Stimulated activated CD4-positive, alpha-beta T cell treated with anti-CD3 and anti-CD28 coated beads, TNF-alpha, amount 100 ng/mL, for 4 hours (primary cell): Measurements from ENCODE around the gene PKD1L1.
"Not testable (repeated sequence)": the region's sequence is repeated elsewhere in the genome, so short reads cannot be mapped to it uniquely, and the experiment has no call there.

ENCODE experiments used
- DNase-seq, 3 experiments: peaks; one replicate each; pipeline ENCODE4 v3.0.0-alpha.2; 2020; ENCODE audit warnings: low read depth in 3 of 3

PKD1L1 gene

DNA sequence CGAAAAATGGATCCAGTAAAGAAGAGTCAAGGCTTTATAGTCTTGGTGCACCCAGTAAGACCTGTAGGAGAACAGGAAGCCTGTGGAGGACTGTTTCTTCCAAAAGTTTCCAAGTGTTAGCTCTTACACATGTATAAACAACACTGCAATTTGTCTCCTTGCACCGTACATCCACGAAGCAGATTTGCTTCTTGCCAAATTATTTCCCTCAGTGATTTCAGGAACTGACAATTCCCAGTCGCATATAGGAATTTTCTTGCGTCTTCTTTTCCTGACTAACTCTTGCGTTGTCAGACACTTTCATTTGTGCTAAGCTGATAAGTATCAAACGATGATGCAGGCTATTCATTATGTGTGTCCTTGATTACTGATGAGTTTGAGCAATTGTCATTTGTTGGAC, 182.1 kb downstream of the PKD1L1 start:
- DNase-seq, result no peak

DNA sequence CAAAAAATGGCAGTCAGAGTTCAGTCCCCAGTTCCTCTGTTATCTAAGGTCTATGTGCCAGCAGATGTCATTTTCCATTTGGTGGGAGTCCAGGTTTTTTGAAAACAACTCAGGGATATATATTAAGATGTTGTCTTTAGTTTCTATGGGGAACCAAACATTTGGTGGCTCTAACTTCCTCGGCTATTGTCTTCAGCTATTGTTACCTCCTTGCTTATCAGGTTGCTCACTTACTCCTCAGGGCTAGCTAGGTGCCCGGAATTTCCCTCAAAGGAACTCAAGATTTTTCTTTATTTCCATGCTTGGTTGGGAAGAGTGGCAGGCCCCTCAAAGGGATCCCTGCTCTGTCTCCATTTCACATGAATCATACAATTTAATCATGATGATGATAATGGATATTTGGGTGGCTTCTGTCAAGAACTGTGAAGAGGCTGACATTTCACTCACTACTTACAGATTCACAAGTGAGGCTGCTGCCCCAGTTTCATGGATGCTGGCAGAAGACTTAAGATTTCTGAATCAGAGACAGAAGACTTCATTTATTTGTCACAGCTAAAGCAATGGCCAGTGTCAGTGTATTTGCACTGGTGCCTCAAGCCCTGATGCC, 182.8 kb downstream of the PKD1L1 start:
- DNase-seq, result no peak

DNA sequence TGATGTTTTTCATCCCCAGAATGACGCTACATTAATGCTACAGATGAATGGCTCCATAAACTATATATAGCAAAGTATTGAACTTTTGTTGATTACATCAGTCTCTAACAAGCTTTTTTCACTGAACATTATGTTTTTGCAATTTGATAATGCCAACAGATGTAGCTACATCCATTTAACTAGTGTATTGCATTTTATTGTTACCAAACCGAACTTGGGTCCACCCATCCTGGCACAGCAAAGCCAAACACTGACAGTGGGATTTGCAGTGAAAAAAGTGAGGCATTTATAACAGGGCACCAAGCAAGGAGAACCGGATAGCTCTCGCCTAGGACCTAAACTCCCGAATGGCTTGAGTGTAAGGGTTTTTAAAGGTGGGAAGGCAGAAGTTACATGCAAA, 183.5 kb downstream of the PKD1L1 start:
- no peak for DNase-seq

DNA sequence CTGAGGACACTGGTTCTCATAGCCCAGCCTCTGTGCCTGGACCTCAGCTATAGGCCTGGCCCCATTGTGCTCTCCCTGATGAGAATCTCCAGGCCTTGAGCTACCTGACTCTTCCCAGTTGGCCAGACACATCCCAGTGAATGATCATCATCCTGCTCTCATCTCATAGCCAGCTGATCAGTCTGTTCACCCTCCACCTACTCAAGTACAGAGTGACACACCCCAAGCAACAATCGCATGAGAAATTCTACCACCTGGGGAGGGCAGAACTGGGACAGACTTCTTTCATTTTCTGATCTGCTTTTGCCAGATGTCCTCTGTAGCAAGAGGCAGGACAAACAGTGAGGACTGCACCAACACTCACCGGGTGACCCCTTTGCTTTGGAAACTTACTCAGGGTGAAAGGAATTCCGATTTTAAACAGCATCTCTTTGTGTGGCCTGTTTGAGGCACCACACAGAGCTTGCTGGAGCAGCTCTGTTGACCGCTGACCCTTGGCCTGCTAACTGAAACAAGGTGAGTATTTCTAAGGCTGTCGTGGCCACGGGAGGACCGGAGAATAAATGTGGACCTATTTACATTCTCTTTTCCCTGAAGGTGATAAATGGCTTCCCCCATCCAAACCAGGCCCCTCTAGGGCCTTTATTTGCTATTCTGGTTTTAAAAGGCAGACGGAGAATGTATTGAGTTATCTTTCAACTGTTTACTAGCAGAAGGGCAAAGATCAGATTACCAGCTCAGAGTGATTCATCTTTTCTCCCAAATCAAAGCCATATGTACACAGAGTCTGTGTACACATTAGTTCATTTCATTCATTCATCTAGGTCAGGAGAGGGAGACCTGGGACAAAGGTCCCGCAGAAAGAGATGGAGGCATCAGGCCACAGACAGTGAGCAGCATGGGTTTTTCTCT, 184.9 kb downstream of the PKD1L1 start:
- DNase-seq, result no peak

DNA sequence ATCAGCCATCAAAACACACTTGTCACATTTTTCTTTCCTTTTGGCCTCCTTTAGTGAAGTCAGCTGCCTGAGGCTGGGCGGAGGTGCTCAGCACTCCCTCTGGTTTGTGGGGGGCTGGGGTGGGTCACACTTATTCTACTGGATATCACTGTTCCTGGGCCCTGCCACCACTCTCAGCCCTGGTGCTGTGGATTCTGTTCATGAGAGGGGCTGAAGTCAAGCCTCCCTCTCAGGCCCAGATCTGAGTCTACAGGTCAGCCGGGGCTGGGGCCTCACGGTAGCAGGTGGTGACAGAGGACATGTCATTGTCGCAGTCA, 185.6 kb downstream of the PKD1L1 start:
- no peak for DNase-seq

DNA sequence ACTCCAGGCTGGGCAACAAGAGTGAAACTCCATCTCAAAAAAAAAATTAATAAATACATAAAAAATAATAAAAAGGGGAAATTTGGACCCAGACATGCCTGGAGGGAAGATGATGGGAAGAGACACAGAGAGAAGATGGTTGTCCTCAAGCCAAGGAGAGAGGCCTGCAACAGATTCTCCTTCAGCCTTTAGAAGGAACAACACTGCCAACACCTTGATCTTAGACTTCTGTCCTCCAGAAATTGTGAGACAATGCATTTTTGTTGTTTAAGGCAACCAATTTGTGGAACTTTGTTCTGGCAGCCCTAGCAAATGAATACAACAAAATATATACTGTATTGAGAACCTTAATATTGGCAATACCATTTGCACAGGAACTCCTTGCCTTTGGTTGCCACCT, 186.1 kb downstream of the PKD1L1 start:
- no peak for DNase-seq

DNA sequence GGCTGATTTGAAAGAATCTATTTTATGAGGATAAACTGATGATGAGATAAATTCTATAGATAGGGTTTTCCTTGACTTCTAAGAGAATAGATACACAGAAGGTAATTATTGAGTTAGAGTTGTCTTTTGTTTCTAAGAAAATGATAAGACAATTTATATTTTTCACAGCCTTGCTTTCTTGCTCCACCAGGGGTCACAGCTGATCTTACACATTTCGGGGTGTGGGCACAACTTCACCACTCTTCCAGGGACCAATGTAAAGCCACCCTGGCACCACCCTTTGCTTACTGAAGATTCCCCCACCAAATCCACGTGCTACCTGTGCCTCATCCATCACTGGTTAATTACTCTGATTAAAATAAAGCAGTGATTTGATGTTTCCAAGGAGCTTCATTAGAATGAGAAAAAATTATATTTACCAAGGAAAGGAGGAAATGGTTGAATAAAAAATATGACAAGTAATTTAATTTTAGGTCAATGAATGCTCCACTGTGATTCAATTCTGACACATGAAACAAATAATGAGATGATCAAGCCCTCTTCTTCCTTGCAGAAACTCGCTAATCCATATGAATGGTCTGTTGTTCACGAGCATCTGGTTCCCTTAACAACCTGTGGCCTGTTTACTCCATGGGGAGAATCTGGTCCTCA, 189.1 kb downstream of the PKD1L1 start:
- DNase-seq, result no peak

DNA sequence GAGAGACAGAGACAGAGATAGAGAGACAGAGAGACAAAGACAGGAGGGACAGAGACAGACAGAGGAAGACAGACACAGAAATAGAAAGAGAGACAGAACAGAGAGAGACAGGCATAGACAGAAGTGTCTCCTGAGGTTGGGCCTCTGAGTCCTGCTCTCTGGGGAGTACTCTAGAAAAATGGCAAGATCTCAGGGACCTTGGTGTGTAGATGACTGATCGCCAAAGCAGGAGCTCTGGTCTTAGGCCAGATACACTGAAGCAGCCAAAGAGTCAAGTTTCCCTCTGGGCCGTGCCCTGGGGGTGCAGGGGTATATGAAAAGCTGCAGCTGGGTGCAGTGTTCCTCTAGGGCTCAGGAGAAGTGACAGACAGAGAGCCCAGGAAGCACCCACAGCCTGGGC, 189.7 kb downstream of the PKD1L1 start:
- DNase-seq, result no peak

DNA sequence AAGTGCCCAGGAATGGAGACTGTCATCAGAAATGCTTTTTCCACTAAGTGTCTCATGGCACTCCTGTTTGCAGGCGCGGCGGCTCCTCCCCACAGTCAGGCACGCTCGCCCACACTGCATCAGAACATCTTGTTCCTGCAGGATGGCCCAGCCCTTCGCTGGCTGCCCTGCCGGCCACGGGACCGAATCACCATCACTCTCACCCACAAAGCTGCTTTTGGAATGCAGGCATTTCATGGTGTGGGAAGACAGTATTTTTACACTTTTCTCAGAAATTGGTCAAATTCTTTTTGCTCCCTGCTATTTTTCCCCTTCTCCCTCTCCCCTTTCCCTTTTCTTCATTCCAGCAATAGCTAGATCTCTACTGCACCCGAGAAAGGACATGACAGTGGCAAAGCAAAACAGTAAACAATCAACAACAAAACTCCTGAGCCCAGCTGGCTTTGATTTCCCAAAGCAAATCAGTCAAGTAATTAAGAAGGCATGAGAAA, 190.3 kb downstream of the PKD1L1 start:
- no peak for DNase-seq

DNA sequence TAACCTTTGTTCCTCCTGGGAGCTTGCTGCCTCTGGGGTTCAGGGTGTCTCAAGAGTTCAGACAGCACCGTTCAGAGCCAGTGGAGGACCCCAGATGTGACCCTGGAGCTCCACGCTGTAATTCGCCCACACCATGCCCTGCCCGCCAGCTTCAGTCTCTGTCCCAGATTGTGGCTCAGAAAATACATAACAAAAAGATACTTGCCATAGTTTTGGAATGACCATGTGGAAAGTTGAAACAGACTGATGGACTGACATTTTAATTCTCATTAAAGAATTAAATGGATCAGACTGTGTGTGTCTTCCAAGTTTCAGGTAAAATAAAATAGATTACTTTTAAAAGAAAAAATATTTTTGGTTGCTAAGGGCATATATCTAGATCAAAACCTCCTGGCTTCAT, 191.6 kb downstream of the PKD1L1 start:
- no peak for DNase-seq

DNA sequence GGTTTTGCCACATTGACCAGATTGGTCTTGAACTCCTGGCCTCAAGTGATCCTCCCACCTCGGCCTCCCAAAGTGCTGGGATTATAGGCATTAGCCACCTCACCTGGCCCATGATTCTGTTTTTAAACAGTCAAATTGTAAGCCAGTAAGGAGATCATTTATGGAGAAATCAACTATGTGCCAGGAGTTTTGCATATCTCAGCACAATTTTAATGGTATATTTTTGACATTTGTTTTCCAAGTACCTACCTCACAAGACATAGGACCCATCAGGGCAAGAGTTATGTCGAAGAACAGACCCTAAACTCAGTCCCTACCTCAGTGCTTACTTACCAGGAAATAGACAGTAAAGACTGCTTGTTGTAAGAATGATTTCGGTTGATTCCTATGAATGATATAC, 193.0 kb downstream of the PKD1L1 start:
- DNase-seq, result no peak

DNA sequence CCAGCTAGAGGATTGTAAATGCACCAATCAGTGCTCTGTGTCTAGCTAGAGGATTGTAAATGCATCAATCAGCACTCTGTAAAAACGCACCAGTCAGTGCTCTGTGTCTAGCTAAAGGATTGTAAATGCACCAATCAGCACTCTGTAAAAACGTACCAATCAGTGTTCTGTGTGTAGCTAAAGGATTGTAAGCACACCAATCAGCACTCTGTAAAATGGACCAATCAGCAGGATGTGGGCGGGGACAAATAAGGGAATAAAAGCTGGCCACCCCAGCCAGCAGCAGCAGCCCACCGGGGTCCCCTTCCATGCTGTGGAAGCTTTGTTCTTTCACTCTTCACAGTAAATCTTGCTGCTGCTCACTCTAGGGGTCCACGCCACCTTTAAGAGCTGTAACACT, 196.5 kb downstream of the PKD1L1 start:
- DNase-seq, result not testable (repeated sequence)

DNA sequence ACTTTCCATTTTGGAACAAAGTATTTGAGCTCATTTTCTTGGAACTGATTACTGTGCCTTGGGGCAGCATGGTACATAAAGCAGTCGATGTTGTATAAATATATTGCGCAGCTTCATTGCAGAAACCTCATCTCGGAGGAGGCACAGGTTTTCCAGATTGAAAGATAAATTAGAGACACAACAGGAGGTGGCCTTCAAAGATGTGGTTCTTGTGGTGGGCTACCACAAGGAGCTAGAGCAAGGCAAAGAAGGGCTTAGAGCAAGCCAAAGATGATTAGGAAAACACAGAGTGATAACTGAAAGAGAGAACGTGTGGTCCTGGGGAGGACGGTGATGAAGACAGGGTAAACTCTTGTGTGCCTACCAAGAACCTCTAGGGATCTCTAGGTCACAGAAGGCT, 197.2 kb downstream of the PKD1L1 start:
- no peak for DNase-seq

DNA sequence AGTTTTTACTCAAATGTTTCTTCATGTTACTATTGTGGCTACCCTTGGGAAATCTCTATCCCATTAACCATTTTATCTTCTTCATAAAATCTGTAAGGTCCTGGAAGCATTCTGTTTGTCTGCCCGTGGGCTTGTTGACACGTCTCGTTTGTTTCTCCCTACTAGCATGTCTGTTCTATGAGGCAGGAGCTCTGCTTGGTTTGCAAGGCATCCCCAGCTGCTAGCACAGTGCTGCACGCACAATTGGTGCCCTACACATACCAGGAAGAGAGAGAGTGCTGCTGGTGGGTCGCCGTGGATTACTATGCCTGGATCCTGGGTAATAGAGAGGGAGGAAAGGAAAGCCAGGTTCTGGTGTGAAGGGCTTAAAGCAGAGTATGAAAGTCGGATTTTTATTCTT, 200.2 kb downstream of the PKD1L1 start:
- DNase-seq, result no peak

DNA sequence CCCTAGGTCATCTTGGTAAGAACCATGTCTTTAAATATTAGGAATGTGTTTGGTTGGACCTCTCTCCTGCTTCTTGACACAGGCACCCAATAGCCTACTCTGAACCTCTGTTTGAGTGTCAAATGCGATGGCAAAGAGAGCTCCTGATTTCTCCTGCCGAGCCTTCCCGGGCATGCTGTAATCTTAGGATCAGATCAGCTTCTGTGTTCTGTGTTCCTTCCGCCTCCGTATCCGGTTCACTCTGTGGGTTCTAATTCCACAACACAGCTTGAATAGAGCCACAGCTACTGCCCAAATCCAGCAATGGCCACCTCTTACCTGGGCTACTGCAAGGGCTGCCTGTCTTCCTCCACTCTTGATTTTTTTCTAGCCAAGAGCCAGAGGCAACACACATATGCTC, 201.1 kb downstream of the PKD1L1 start:
- no peak for DNase-seq

DNA sequence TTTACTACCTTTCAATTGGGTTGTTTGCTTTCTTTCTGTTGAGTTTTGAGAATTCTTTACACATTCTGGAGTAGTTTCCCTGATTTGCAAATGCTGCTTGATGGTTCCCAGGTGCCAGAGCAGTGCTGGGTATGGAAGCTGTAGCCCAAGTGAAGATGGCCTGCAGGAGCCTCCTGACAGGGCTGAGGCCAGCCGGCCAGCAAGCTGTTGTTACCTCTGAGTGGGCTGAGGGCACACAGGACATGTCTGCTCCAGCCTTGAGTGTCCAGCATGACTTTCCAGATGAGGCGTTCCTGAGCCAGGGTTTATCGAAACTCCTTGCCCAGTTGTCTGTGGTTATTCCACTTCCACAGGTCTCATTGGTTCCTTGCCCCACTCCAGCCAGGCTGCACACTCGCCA, 201.8 kb downstream of the PKD1L1 start:
- DNase-seq, result no peak

DNA sequence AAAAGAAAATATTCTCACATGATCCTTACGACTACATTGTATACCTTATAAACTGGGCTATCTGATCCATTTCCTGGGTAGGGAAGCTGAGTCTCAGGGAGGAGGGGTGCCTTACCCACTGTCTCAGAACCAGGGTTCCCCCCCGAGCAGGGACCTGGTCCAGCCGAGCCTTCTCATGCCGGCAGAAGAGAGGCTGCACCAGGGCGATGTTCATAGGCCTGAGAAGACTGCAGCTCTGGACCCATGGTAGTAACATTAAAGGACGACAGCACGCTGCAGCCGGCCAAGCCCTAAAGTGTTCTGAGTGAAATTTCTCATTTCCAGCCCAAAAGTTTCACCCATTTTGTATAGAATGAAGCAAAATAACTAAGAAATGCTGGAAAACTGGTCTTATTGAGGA, 203.4 kb downstream of the PKD1L1 start:
- DNase-seq, result no peak

DNA sequence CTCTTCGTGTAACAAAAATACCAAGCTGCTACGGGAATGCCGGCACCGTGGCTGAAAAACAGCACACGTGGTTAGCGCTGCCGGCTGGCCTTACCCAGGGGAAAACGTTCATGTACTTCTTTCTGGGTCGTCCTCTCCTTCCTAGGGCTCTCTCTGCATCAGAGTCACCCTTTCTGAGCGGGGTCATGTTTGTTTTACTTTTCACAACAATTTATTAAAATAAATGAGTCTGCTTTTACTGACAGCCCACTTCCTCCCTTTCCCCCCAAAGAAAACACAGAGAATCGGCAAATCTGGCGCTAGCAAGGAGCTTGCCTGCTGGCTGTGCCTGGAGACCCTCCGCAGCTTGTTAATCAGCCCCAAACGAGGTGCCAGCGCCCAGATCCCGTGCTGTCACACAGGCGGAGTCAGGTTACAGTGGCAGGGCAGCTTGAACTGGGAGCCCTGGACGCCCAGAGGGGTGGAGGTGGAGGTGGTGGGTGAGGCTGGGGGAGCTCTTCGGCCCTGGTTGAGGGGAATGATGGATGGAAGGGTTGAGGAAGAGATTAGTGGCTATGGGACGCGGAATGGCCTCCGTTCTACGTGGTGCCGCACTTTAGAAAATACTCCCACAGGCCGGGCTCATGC, 204.2 kb downstream of the PKD1L1 start:
- DNase-seq, result no peak

DNA sequence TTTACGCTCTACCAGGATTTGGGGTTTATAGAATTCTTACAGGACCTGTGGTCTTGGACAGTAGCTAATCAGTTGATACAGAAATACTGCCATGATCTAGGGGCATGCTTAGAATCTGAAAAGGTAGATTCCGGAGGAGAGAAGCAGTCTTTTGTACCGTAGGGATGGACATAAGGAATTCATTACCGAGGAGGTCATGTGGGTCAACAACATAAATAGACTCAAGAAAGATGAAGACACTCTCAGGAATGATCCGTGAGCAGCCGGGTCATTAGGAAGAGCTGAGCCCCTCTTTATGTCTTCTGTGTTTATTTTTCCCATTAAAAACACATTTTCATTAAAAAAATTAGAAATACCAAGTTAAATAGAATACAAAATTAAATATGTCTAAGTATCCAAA, 206.3 kb downstream of the PKD1L1 start:
- DNase-seq, result no peak

DNA sequence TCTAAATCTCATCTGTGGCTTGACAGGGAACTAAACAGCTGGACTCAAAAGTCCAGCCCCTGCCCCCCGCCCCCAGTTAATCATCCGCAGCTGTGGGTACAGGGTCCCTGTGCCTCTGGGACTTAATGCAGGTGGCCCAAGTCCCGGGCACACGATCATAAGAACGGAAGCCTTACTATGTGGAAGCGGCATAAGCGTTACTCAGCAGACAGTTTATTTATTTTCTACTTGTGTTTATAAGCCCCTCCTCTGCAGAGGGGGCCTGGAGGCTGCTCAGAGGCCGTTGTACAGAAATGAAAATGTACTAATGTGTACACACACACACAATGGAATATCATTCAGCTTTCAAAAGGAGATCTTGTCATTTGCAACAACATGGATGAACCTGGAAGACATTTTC, 208.4 kb downstream of the PKD1L1 start:
- DNase-seq, result no peak

DNA sequence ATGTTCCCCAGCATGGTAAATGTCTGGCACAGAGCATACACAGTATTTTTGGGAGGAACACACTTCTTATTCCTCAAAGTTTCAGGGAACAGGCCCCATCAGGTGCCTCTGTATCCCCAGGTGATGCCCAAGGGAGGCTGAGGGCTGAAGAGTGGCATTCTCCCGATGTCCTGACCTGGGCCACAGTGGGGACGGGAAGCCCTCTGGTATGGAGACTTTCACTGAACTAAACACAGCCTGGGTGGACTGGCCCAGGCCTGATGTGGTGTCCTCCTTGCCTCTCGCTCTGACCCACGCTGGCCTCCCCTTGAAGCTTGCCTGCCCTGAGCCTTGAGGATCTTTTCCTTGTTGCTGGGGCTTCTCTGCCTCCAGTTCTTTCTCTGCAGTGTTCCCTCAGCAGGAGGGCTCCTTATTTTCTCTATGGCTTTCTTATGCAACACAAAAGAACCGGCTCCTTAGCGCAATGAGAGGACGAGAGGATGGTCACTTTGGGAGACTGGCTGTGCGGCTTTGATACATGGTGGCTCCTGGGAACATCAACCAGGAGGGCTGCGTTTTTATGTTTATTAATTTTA, 208.9 kb downstream of the PKD1L1 start:
- DNase-seq, result no peak

DNA sequence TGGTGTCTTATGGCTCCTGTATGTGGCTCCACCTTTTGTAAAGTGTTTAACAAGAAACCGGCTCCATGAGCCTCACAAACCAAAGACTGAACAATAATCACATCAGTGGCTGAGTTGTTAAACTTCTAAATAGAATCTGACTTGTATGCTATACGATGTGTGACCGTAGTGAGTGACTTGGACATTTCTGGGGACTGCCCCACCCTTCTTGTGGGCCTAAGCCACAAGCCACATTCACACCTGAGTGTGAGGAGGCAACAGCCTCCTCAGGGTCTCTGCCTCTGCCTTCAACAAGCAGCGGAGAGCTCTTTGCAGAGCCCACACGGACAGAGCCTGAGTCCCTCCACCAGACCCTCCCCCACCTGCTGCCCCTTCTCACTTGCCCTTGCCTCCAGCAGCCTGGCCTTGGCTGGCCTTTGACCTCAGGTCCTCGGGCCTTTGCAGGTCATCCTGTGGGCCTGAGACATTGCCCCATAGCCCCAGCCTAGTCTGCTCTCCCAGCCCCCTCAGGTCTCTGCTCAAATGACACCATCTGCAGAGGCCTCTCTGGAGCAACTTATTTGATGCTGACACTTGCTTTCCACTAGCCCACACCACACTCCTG, 209.6 kb downstream of the PKD1L1 start:
- DNase-seq, result no peak
